ENCODE data around the gene CACNA2D3.

- TF ChIP-seq EZH2 (IDR thresholded peaks at IDR 0.05; ENCODE audit: borderline replicate concordance, low read length), result no peak
- peak in 1 of 2 donors; percentile 7 for TF ChIP-seq CTCF (conservative IDR thresholded peaks at IDR 0.05 in 1 of 2, IDR thresholded peaks at IDR 0.05 in 1 of 2; ENCODE audit: extremely low read depth in 1 of 2, insufficient read depth in 1 of 2, low read depth in 1 of 2, low read length in 2 of 2)
Measured at GRCh38 chr3:54339608-54340007, 217.3 kb downstream of the CACNA2D3 start.
